KMS-11 (cell line): ENCODE results near the gene ATP8A1.
A peak's percentile ranks its signal among the peaks of the same experiment; 100 is the strongest.

Experiments
- H2AFZ ChIP-seq: fragments of 200-600 bp; sonication (generic); 2 replicates; pipeline ENCODE4 v1.6.1; 2016; ENCODE audit warnings: antibody characterized with exemption, mixed run types, low read depth
- H3K27ac ChIP-seq: fragments of 200-600 bp; sonication (generic); 2 replicates; pipeline ENCODE4 v1.6.1; 2016; ENCODE audit warnings: mild to moderate bottlenecking, mixed run types
- H3K27me3 ChIP-seq: fragments of 200-600 bp; sonication (generic); 2 replicates; pipeline ENCODE4 v1.6.1; 2017; ENCODE audit warnings: mild to moderate bottlenecking, low read depth, mixed run types, moderate library complexity; ENCODE audit not compliant: insufficient read depth
- H3K36me3 ChIP-seq: fragments of 200-600 bp; sonication (generic); 2 replicates; pipeline ENCODE4 v1.6.1; 2017; ENCODE audit warnings: mild to moderate bottlenecking, mixed run types; ENCODE audit not compliant: insufficient read depth
- H3K4me1 ChIP-seq: fragments of 200-600 bp; sonication (generic); 2 replicates; pipeline ENCODE4 v1.6.1; 2016; ENCODE audit warnings: mild to moderate bottlenecking, low read depth, mixed run types; ENCODE audit not compliant: poor library complexity, severe bottlenecking
- H3K4me2 ChIP-seq: fragments of 200-600 bp; sonication (generic); 2 replicates; pipeline ENCODE4 v1.7.0; 2016; ENCODE audit warnings: mild to moderate bottlenecking, mixed run types
- H3K4me3 ChIP-seq: fragments of 200-600 bp; sonication (generic); IDR thresholded peaks from 2 replicates; pipeline ENCODE4 v1.6.1; 2017; ENCODE audit warnings: low read depth, low read length, mixed read lengths; ENCODE audit not compliant: insufficient read depth
- H3K79me2 ChIP-seq: fragments of 200-600 bp; sonication (generic); 2 replicates; pipeline ENCODE4 v1.6.1; 2016; ENCODE audit warnings: low read depth, mixed run types; ENCODE audit not compliant: insufficient read depth
- H3K9ac ChIP-seq: fragments of 200-600 bp; sonication (generic); 2 replicates; pipeline ENCODE4 v1.6.1; 2016; ENCODE audit warnings: mild to moderate bottlenecking, mixed run types
- H4K20me1 ChIP-seq: fragments of 200-600 bp; sonication (generic); 2 replicates; pipeline ENCODE4 v1.6.1; 2016; ENCODE audit warnings: mild to moderate bottlenecking, mixed run types; ENCODE audit not compliant: insufficient read depth
- CTCF ChIP-seq: fragments of 200-600 bp; sonication (generic); conservative IDR thresholded peaks from 2 replicates; pipeline ENCODE4 v1.6.1; 2017; ENCODE audit warnings: low read depth, mild to moderate bottlenecking, antibody characterized with exemption, low read length, moderate library complexity, mixed read lengths

The ATP8A1 gene

GRCh38 chr4:42396752-42397634, 259.9 kb downstream of the ATP8A1 start, which contains the start of gene SHISA3:
SHISA3 (plus strand) TSS chr4:42397488; CDS start chr4:42398057, 569 bp downstream.
- no peaks in the 10 kb centered on the region for H4K20me1 ChIP-seq
- peak within 1 kb of the TSS; percentile 48; the same call in 1 of the 2 replicates for H3K4me2 ChIP-seq
- H3K4me1 ChIP-seq, result no peaks in the 10 kb centered on the region
- TF ChIP-seq CTCF, result no peak
- peak within 1 kb of the TSS; percentile 75 for H2AFZ ChIP-seq
- H3K79me2 ChIP-seq, result no peaks in the 10 kb centered on the region
- H3K4me3 ChIP-seq, result peak within 1 kb of the TSS; percentile 69
- H3K27me3 ChIP-seq, result no peaks in the 10 kb centered on the region
- peak within 1 kb of the TSS; percentile 63 for H3K9ac ChIP-seq
- H3K27ac ChIP-seq, result no peak within 1 kb of the TSS
- H3K36me3 ChIP-seq, result no peaks in the 10 kb centered on the region

GRCh38 chr4:42396361-42396751, 260.5 kb downstream of the ATP8A1 start:
- Histone ChIP-seq H3K4me3 (peak overlapping the region; percentile 5), H3K4me1 (no peaks in the 10 kb centered on the region), H3K79me2 (no peaks in the 10 kb centered on the region), H3K4me2 (0 out of 2 replicates have a peak overlapping the region, but pooled peaks have one; percentile 48), H3K36me3 (no peaks in the 10 kb centered on the region), H3K27me3 (no peaks in the 10 kb centered on the region), H3K27ac (no peak overlapping the region), H2AFZ (no peak overlapping the region), H4K20me1 (no peaks in the 10 kb centered on the region), H3K9ac (no peak overlapping the region)
- TF ChIP-seq CTCF, result no peak

GRCh38 chr4:42395595-42395994, 261.3 kb downstream of the ATP8A1 start:
- TF ChIP-seq CTCF, result no peak
- Histone ChIP-seq H3K4me1 (no peaks in the 10 kb centered on the region), H3K79me2 (no peaks in the 10 kb centered on the region), H4K20me1 (no peaks in the 10 kb centered on the region), H3K27me3 (no peaks in the 10 kb centered on the region), H3K4me3 (no peak overlapping the region), H3K9ac (no peak overlapping the region), H3K27ac (no peak overlapping the region), H3K4me2 (no peak overlapping the region), H2AFZ (no peak overlapping the region), H3K36me3 (no peaks in the 10 kb centered on the region)

DNA sequence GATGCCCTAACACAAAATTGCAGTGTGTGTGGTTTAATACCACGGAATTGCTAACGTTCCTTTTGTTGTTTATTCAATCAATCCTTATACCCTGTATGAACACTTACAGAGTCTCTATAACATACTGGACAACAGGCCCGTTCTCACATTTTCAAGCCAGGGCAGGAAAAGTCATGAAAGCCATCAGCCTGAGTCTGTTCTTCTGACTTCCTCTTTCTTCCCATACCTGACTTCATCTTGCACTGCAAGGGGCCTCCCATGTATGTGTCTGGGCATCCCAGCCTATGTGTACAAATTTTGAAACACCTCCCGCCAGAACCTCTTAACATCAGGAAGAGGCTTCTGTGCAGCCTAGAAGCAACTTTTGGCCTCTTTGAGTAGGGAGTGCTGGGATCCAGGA, 264.5 kb downstream of the ATP8A1 start:
- no peak overlapping the region for H3K4me3 ChIP-seq
- no peaks in the 10 kb centered on the region for H3K27me3 ChIP-seq
- no peak for TF ChIP-seq CTCF
- no peak overlapping the region for H3K4me2 ChIP-seq
- no peak overlapping the region for H2AFZ ChIP-seq
- H3K79me2 ChIP-seq, result no peaks in the 10 kb centered on the region
- no peak overlapping the region for H3K27ac ChIP-seq
- H3K36me3 ChIP-seq, result no peaks in the 10 kb centered on the region
- no peaks in the 10 kb centered on the region for H3K4me1 ChIP-seq
- H4K20me1 ChIP-seq, result no peaks in the 10 kb centered on the region
- no peak overlapping the region for H3K9ac ChIP-seq
